Measurements from ENCODE around the gene RALGPS2. TPM values are rescaled to one million over a fixed set of nuclear protein-coding genes. Genes with fewer than 3 reads are reported as not detected.
"Not testable (repeated sequence)": the region's sequence is repeated elsewhere in the genome, so short reads cannot be mapped to it uniquely, and the experiment has no call there.

The RALGPS2 gene
- total RNA-seq, 1 donor from 2014 or later, result 207 TPM

DNA sequence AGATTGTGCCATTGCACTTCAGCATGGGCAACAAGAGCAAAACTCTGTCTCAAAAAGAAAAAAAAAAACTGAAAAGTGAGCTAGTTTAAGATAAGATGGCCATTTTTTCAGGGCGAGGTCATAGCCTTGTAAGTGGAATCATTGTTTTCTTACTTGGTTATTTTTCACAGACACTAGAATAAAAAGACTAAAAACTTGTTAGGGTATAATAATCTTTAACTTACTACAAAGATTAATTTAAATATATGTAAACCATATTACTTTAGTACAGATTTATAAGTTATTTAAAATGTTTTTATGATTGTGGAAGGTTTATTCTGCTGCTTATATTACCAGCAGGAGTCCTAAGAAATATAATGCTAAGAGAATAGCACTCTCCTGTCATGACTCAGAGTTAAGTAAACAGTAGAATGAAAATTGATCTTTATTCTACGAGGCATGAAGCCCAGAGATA lies 122.4 kb downstream of the RALGPS2 start:
- H3K27me3 Mint-ChIP-seq, result no peaks in the 10 kb centered on the region
- intact Hi-C loops (cut with micrococcal nuclease), result loop anchor here (5.0 kb wide), 1 partner anchor 35 kb away; no protein-coding TSS in a partner anchor
- ChIA-PET POLR2A (interaction anchor here (1.4 kb wide), 1 partner anchor 13 kb away, joined by 5 read pairs; no protein-coding TSS in a partner anchor), CTCF (interaction anchor here (1.0 kb wide), 1 partner anchor 314 kb away, joined by 4 read pairs; no protein-coding TSS in a partner anchor)
- H3K36me3 Mint-ChIP-seq (ENCODE audit: low read depth), result peaks cover 63% of the 10 kb centered on the region
- ATAC-seq (ENCODE audit: low read depth) (no peak), DNase-seq (no peak)
- H3K4me1 Mint-ChIP-seq, result no peaks in the 10 kb centered on the region
- peak overlapping the region; percentile 24 for H3K27ac Mint-ChIP-seq
- TF ChIP-seq, protein P1, sequence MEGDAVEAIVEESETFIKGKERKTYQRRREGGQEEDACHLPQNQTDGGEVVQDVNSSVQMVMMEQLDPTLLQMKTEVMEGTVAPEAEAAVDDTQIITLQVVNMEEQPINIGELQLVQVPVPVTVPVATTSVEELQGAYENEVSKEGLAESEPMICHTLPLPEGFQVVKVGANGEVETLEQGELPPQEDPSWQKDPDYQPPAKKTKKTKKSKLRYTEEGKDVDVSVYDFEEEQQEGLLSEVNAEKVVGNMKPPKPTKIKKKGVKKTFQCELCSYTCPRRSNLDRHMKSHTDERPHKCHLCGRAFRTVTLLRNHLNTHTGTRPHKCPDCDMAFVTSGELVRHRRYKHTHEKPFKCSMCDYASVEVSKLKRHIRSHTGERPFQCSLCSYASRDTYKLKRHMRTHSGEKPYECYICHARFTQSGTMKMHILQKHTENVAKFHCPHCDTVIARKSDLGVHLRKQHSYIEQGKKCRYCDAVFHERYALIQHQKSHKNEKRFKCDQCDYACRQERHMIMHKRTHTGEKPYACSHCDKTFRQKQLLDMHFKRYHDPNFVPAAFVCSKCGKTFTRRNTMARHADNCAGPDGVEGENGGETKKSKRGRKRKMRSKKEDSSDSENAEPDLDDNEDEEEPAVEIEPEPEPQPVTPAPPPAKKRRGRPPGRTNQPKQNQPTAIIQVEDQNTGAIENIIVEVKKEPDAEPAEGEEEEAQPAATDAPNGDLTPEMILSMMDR (IDR thresholded peaks at IDR 0.05), result no peak
- H3K9me3 Mint-ChIP-seq, result no peaks in the 10 kb centered on the region
- no peak overlapping the region for H3K4me3 Mint-ChIP-seq

DNA sequence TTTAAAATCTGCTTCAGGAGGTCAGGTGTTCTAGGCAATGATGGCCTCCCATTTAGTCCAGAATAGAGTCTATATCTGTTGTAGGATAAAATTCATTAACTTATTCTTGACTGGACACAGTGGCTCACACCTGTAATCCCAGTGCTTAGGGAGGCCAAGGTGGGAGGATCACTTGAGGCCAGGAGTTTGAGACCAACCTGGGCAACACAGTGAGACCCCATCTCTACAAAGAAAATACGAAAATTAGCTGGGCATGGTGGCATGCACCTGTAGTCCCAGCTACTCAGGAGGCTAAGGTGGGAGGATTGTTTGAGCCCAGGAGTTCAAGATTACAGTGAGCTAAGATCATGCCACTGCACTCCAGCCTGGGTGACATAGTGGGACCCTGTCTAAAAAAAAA lies 122.9 kb downstream of the RALGPS2 start:
- CTCF ChIA-PET; H3K4me3 Mint-ChIP-seq; H3K9me3 Mint-ChIP-seq; DNase-seq; ATAC-seq (ENCODE audit: low read depth); H3K4me1 Mint-ChIP-seq; H3K27me3 Mint-ChIP-seq: not testable (repeated sequence)
- Mint-ChIP-seq H3K27ac (peak overlapping the region; percentile 24), H3K36me3 (ENCODE audit: low read depth) (peaks cover 68% of the 10 kb centered on the region)
- intact Hi-C loops (cut with micrococcal nuclease), result loop anchor here (5.0 kb wide), 1 partner anchor 36 kb away; no protein-coding TSS in a partner anchor
- POLR2A ChIA-PET, result interaction anchor here (1.4 kb wide), 1 partner anchor 13 kb away, joined by 5 read pairs; no protein-coding TSS in a partner anchor

DNA sequence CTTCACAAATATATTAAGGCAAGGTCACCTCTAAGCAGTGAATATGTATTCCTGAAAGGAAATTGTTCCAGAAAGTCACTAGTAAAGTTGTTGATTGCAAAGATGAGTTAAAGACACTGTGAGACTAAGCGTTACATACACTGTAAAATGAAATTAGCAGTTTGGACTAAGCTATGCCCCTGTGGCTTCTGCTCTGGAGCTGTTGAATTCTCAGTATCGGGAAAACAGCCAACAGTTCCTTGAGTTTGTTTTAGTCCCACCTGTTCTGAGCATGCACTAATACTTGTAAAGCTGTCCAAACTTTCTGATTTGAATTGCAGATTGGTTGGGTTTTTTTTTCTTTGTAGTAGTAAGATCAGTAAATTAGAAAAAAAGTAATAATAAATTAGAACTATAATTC lies 124.9 kb downstream of the RALGPS2 start:
- H3K27ac Mint-ChIP-seq, result peak overlapping the region; percentile 66

DNA sequence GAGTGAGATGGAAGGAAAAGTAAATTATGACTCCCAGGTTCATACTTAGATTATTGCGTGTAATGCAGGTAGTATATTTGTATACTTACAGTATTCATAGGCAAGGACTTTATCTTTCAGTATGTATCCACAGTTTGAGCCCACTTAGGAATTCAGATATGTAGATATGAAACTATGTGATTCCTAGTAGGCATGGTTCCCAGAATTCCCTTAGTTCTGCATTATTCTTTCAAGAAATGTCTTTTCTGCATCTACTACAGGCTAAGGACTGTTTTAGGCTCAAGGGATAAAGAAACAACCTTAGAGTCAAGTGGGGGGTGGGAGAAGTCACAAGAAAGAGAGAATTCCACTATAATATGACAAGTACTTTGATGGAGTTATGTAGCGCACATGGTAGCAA lies 132.1 kb downstream of the RALGPS2 start:
- H3K4me1 Mint-ChIP-seq, result no peaks in the 10 kb centered on the region
- no peaks in the 10 kb centered on the region for H3K9me3 Mint-ChIP-seq
- DNase-seq (no peak), ATAC-seq (ENCODE audit: low read depth) (no peak)
- no peak overlapping the region for H3K4me3 Mint-ChIP-seq
- H3K27ac Mint-ChIP-seq, result peak overlapping the region; percentile 12
- no peaks in the 10 kb centered on the region for H3K27me3 Mint-ChIP-seq
- H3K36me3 Mint-ChIP-seq (ENCODE audit: low read depth), result peaks cover 55% of the 10 kb centered on the region
- intact Hi-C loops (cut with micrococcal nuclease), result loop anchor here (5.0 kb wide), 1 partner anchor 45 kb away; no protein-coding TSS in a partner anchor
- POLR2A ChIA-PET, result no interaction called here
- CTCF ChIA-PET, result no interaction called here
- TF ChIP-seq, protein P1 (IDR thresholded peaks at IDR 0.05), result no peak

More for the DNA sequence above, 124.9 kb downstream of the RALGPS2 start:
- H3K36me3 Mint-ChIP-seq (ENCODE audit: low read depth), result peaks cover 71% of the 10 kb centered on the region
- ATAC-seq (ENCODE audit: low read depth) (no peak), DNase-seq (no peak)
- H3K4me3 Mint-ChIP-seq, result no peak overlapping the region
- CTCF ChIA-PET, result interaction anchor here (1.3 kb wide), 1 partner anchor 307 kb away, joined by 3 read pairs; no protein-coding TSS in a partner anchor
- TF ChIP-seq, protein P1 (IDR thresholded peaks at IDR 0.05), result no peak
- POLR2A ChIA-PET, result no interaction called here
- no peaks in the 10 kb centered on the region for H3K9me3 Mint-ChIP-seq
- intact Hi-C loops (cut with micrococcal nuclease), result loop anchor here (5.0 kb wide), 1 partner anchor 38 kb away; no protein-coding TSS in a partner anchor
- H3K4me1 Mint-ChIP-seq, result no peaks in the 10 kb centered on the region
- no peaks in the 10 kb centered on the region for H3K27me3 Mint-ChIP-seq

DNA sequence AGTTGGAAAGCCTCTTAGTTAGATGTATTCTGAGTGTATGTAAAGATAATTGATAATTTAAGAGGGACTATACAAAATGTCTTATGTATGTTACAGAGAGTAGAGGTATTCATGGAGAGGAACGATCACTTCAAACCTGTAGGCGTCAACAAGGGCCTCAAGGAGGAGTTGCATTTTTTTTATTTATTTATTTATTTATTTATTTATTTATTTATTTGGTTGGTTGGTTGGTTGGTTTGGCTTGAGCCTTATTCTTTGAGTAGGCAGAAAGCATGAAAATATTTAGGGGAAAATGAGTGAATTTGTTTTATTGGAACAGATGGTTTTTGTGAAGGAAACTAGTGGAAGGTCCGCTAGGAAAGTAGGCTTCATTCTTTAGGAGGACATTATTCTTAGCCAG lies 137.4 kb downstream of the RALGPS2 start:
- Mint-ChIP-seq H3K4me3 (no peak overlapping the region), H3K9me3 (no peaks in the 10 kb centered on the region), H3K27me3 (no peaks in the 10 kb centered on the region), H3K27ac (peak overlapping the region; percentile 69), H3K4me1 (peaks cover 37% of the 10 kb centered on the region), H3K36me3 (ENCODE audit: low read depth) (peaks cover 64% of the 10 kb centered on the region)
- intact Hi-C loops (cut with micrococcal nuclease), result no loop called here
- ATAC-seq (ENCODE audit: low read depth) (no peak), DNase-seq (no peak)
- TF ChIP-seq, protein P1 (IDR thresholded peaks at IDR 0.05), result no peak
- ChIA-PET POLR2A (interaction anchor here (1.0 kb wide), 1 partner anchor 320 kb away, joined by 4 read pairs; no protein-coding TSS in a partner anchor), CTCF (interaction anchor here (1.0 kb wide), 1 partner anchor 140 kb away, joined by 3 read pairs; no protein-coding TSS in a partner anchor)
